Panc1 (cell line): Measurements from ENCODE around the gene C3orf62. TPM values are rescaled to one million over a fixed set of nuclear protein-coding genes. Genes with fewer than 3 reads are reported as not detected.

Experiments used
- ATAC-seq: fragments of 200-7000 bp; cut with Tn5 transposase; 2 replicates; pipeline ENCODE4 v1.9.1; 2020; ENCODE audit warnings: mild to moderate bottlenecking, moderate library complexity
- BruUV-seq: library from RNA; stranded (reverse); fragments of 400-500 nt; replicated peaks from 2 replicates; lab custom pipeline; 2021; lab: Mats Ljungman, UMichigan
- CTCF ChIA-PET: fragments of 300-600 bp; sonication (Branson Sonifier 250); formaldehyde crosslinking; loops from one replicate; lab custom pipeline; 2022; ENCODE audit warnings: antibody characterized with exemption; lab: Charles Lee
- POLR2A ChIA-PET: fragments of 300-600 bp; sonication (Branson Sonifier 250); formaldehyde crosslinking; loops from one replicate; lab custom pipeline; 2022; ENCODE audit warnings: antibody characterized with exemption; lab: Charles Lee
- DNase-seq: peaks from one replicate; pipeline ENCODE4 v3.0.0-alpha.2; 2010; ENCODE audit warnings: low read depth, low spot score
- H3K27ac ChIP-seq: 2 replicates; pipeline ENCODE4 v1.5.1; 2011; ENCODE audit warnings: mild to moderate bottlenecking, low read length, inconsistent platforms
- H3K27me3 ChIP-seq: fragments of 200-500 bp; sonication (Bioruptor generic); 2 replicates; pipeline ENCODE4 v1.6.0; 2014; ENCODE audit warnings: low read length, inconsistent platforms; ENCODE audit not compliant: control insufficient read depth, insufficient read depth
- H3K36me3 ChIP-seq: fragments of 200-500 bp; sonication (Bioruptor generic); 2 replicates; pipeline ENCODE4 v1.5.1; 2014; ENCODE audit warnings: inconsistent platforms, mild to moderate bottlenecking, low read length, moderate library complexity; ENCODE audit not compliant: control insufficient read depth, insufficient read depth
- H3K4me1 ChIP-seq: 2 replicates; pipeline ENCODE4 v1.5.1; 2011; ENCODE audit warnings: inconsistent platforms, mild to moderate bottlenecking, low read length, moderate library complexity; ENCODE audit not compliant: control insufficient read depth, insufficient read depth
- H3K4me3 ChIP-seq, 2 experiments: 2 replicates each; pipeline ENCODE4 v1.5.1; 2011 to 2012; ENCODE audit warnings: low read depth in 2 of 2, low read length in 2 of 2, mild to moderate bottlenecking in 2 of 2, inconsistent platforms in 1 of 2, moderate library complexity in 1 of 2
- H3K9me3 ChIP-seq: fragments of 200-500 bp; sonication (Bioruptor generic); 2 replicates; pipeline ENCODE4 v1.5.1; 2014; ENCODE audit warnings: low read depth, mild to moderate bottlenecking, inconsistent platforms, low read length, moderate library complexity; ENCODE audit not compliant: control insufficient read depth, insufficient read depth
- CTCF ChIP-seq: fragments of 450-650 bp; IDR thresholded peaks from 2 replicates; pipeline ENCODE4 v1.5.1; 2017; ENCODE audit warnings: mild to moderate bottlenecking
- POLR2AphosphoS5 ChIP-seq: IDR thresholded peaks from 2 replicates; pipeline ENCODE4 v1.6.1; 2012; ENCODE audit warnings: mild to moderate bottlenecking, low read depth, low read length, moderate library complexity
- SIN3A ChIP-seq: IDR thresholded peaks from 2 replicates; pipeline ENCODE4 v1.6.1; 2012; ENCODE audit warnings: low read depth, mild to moderate bottlenecking, low read length, moderate library complexity, borderline replicate concordance; ENCODE audit not compliant: insufficient read depth
- TCF7L2 ChIP-seq: IDR thresholded peaks from 2 replicates; pipeline ENCODE4 v1.6.1; 2011; ENCODE audit warnings: mild to moderate bottlenecking, low read depth, low read length, inconsistent platforms
- in situ Hi-C: cut with HindIII; loops from 2 replicates; pipeline ENCODE4 v1.10.0; 2016; ENCODE audit warnings: low sequenced_read_pairs, low pct_unique_long_range_greater_than_20kb
- intact Hi-C: fragments of 100-400 bp; cut with micrococcal nuclease; formaldehyde crosslinking; loops from one replicate; pipeline ENCODE4 v1.10.0; 2022; ENCODE audit not compliant: unreplicated experiment
- total RNA-seq: library from RNA; stranded (reverse); gene quantifications from one replicate; pipeline ENCODE4 v1.2.1, GENCODE V29; 2021; ENCODE audit not compliant: unreplicated experiment
- TF ChIP-seq, protein P1 (sequence below), 2 experiments: IDR thresholded peaks; 2 replicates each; pipeline ENCODE4 v1.6.1; 2011 to 2012; ENCODE audit warnings: low read depth in 2 of 2, control low read depth in 1 of 2, low read length in 1 of 2, mild to moderate bottlenecking in 1 of 2, moderate library complexity in 1 of 2; ENCODE audit not compliant: insufficient read depth in 1 of 2

C3orf62 gene
- total RNA-seq, 1 experiment from 2014 or later = 2.3 TPM

GRCh38 chr3:49294343-49294742, 17.3 kb upstream of the C3orf62 start:
- no peak for ATAC-seq
- H3K4me1 ChIP-seq = no peaks in the 10 kb centered on the region
- no peak overlapping the region for H3K4me3 ChIP-seq
- peaks cover 3% of the 10 kb centered on the region; the same call in 1 of the 2 replicates for H3K36me3 ChIP-seq
- in situ Hi-C loops (no loop called here), intact Hi-C loops (no loop called here)
- POLR2A ChIA-PET = no interaction called here
- no peak for DNase-seq
- no peak overlapping the region for H3K27ac ChIP-seq
- no peaks in the 10 kb centered on the region for H3K27me3 ChIP-seq
- TF ChIP-seq CTCF = no peak
- TF ChIP-seq SIN3A = no peak
- H3K9me3 ChIP-seq = no peaks in the 10 kb centered on the region
- BruUV-seq = no TSS peak
- CTCF ChIA-PET = no interaction called here

- in situ Hi-C loops (no loop called here), intact Hi-C loops (no loop called here)
- Histone ChIP-seq H3K9me3 (no peaks in the 10 kb centered on the region), H3K4me1 (no peaks in the 10 kb centered on the region), H3K27ac (no peak overlapping the region), H3K4me3 (no peak overlapping the region), H3K27me3 (no peaks in the 10 kb centered on the region), H3K36me3 (peaks cover 6% of the 10 kb centered on the region)
- ChIA-PET CTCF (no interaction called here), POLR2A (no interaction called here)
- no TSS peak for BruUV-seq
- no peak for ATAC-seq
- TF ChIP-seq TCF7L2 (no peak), CTCF (no peak), SIN3A (no peak), POLR2AphosphoS5 (no peak)
- TF ChIP-seq, protein P1, sequence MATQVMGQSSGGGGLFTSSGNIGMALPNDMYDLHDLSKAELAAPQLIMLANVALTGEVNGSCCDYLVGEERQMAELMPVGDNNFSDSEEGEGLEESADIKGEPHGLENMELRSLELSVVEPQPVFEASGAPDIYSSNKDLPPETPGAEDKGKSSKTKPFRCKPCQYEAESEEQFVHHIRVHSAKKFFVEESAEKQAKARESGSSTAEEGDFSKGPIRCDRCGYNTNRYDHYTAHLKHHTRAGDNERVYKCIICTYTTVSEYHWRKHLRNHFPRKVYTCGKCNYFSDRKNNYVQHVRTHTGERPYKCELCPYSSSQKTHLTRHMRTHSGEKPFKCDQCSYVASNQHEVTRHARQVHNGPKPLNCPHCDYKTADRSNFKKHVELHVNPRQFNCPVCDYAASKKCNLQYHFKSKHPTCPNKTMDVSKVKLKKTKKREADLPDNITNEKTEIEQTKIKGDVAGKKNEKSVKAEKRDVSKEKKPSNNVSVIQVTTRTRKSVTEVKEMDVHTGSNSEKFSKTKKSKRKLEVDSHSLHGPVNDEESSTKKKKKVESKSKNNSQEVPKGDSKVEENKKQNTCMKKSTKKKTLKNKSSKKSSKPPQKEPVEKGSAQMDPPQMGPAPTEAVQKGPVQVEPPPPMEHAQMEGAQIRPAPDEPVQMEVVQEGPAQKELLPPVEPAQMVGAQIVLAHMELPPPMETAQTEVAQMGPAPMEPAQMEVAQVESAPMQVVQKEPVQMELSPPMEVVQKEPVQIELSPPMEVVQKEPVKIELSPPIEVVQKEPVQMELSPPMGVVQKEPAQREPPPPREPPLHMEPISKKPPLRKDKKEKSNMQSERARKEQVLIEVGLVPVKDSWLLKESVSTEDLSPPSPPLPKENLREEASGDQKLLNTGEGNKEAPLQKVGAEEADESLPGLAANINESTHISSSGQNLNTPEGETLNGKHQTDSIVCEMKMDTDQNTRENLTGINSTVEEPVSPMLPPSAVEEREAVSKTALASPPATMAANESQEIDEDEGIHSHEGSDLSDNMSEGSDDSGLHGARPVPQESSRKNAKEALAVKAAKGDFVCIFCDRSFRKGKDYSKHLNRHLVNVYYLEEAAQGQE (IDR thresholded peaks at IDR 0.05; ENCODE audit: insufficient read depth in 1 of 2, low read depth in 2 of 2, low read length in 1 of 2) = no peak
- no peak for DNase-seq
Measured at GRCh38 chr3:49283997-49284396, 7.0 kb upstream of the C3orf62 start.
